Activated CD4-positive, CD25-positive, alpha-beta regulatory T cell treated with anti-CD3 and anti-CD28 coated beads, Interleukin-2, amount 50 U/mL, for 24 hours (primary cell): ENCODE measurements around the gene FLAD1.

Experiments
- ATAC-seq, 2 donors: fragments of 150-1000 bp; cut with Tn5 transposase; one replicate each; pipeline ENCODE4 v1.10.0; 2021; ENCODE audit warnings: mild to moderate bottlenecking in 1 of 2, moderate library complexity in 1 of 2

Gene FLAD1

GRCh38 chr1:155005076-155006011, 22.2 kb downstream of the FLAD1 start:
- ATAC-seq, result no peak

- peak; percentile 23 to 26 for ATAC-seq
Measured at GRCh38 chr1:155006601-155007101, 23.5 kb downstream of the FLAD1 start.

GRCh38 chr1:155007251-155007828, 24.2 kb downstream of the FLAD1 start:
- no peak for ATAC-seq

- peak; percentile 10 to 28 for ATAC-seq
Measured at GRCh38 chr1:155008015-155008941, 25.1 kb downstream of the FLAD1 start.

- no peak for ATAC-seq
Measured at GRCh38 chr1:155009221-155009711, 26.1 kb downstream of the FLAD1 start.

GRCh38 chr1:155009742-155010141, 26.6 kb downstream of the FLAD1 start:
- no peak for ATAC-seq

GRCh38 chr1:155010211-155010918, 27.2 kb downstream of the FLAD1 start:
- ATAC-seq, result no peak

GRCh38 chr1:155011004-155011416, 27.9 kb downstream of the FLAD1 start:
- no peak for ATAC-seq

- no peak for ATAC-seq
Measured at GRCh38 chr1:155011437-155012025, 28.4 kb downstream of the FLAD1 start.

- no peak for ATAC-seq
Measured at GRCh38 chr1:155012026-155012546, 28.9 kb downstream of the FLAD1 start.

GRCh38 chr1:155012776-155013602, 29.8 kb downstream of the FLAD1 start:
- ATAC-seq, result no peak

- no peak for ATAC-seq
Measured at GRCh38 chr1:155013632-155014031, 30.5 kb downstream of the FLAD1 start.

- no peak for ATAC-seq
Measured at GRCh38 chr1:155014709-155015508, 31.8 kb downstream of the FLAD1 start.

GRCh38 chr1:155015527-155016230, 32.5 kb downstream of the FLAD1 start:
- no peak for ATAC-seq

GRCh38 chr1:155016231-155016831, 33.2 kb downstream of the FLAD1 start:
- no peak for ATAC-seq

GRCh38 chr1:155017041-155017945, 34.1 kb downstream of the FLAD1 start:
- peak; percentile 94 to 96 for ATAC-seq

GRCh38 chr1:155017946-155018316, 34.8 kb downstream of the FLAD1 start:
- no peak for ATAC-seq
